Stimulated activated CD8-positive, alpha-beta memory T cell treated with anti-CD3 and anti-CD28 coated beads, Interleukin-4, amount 100 ng/mL, for 1 hour (primary cell): ENCODE data around the gene GRM4.

Experiments
- DNase-seq, 2 donors: peaks; one replicate each; pipeline ENCODE4 v3.0.0-alpha.2; 2020; ENCODE audit warnings: low read depth in 2 of 2, low spot score in 1 of 2

The GRM4 gene

DNA sequence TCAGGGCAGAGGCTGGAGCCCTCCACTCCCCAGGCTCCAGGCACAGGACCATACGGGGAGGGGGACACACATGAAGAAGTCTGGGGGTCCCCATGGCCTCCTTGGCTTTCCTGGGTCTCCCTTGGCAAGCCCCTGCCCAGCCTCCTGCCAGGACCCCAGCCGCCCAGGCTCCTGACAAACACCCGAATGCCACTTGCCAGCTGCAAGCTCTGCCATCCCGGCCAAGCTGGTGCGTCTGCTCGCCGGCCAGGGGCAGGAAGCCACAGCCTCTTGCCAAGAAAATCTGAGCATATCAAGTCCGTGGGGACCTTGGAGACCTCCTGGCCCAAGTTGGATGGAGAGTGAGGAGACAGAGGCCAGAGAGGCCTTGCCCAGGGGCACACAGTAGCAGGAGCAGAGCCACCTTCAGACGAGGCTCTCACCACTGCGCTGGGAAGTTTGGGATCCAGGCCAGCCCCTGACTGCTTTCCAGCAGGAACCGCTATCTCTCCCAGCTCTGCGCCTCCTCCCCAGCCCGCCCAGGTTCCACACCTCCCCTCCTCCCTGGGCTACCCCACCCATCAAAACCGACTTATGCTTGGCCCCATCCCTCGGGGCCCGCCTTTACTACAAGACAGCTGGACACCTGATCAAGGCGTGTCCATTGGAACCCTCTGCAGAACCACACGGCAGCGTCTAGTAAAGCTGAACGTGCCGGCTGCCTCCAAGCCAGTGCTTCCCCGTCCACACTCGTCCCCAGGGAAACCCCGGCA lies 80.2 kb downstream of the GRM4 start:
- no peak for DNase-seq

DNA sequence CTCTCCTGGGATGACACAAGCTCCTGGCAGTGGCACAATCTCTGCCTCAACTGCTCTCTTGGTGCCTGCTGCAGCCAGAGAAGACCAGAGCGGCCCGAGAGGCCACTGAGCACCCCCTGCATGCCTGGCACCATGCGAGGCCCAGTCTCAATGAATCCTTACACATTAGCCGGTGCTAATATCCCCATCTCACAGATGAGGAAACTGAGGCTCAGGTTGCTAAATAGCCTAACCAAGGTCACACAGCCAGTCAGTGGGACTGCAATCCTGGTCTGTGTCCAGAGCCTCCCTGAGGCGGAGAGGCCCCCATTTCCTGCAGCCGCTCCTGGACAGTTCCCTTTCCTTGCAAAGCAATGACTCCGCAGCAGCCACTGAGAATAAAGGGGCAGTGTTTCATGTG lies 81.2 kb downstream of the GRM4 start:
- no peak for DNase-seq

DNA sequence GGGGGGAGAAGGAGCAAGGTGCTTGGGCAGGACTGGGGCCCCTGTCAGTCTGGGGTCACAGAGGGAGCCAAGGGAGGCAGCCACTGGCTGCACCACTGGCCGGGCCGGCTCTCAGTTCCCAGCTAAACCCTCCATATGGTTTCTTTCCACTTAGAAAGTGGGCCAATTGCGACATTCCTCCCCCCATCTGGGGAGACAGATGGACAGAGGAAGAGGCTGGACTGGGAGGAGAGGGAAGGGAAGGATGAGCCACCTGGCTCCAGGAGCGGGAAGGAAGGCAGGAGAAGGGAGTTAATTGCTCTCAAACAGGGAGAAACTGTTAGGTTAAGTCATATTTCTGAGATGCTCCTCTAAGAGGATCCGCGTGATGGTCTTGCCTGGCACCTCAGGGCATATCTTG lies 82.2 kb downstream of the GRM4 start:
- DNase-seq, result no peak

DNA sequence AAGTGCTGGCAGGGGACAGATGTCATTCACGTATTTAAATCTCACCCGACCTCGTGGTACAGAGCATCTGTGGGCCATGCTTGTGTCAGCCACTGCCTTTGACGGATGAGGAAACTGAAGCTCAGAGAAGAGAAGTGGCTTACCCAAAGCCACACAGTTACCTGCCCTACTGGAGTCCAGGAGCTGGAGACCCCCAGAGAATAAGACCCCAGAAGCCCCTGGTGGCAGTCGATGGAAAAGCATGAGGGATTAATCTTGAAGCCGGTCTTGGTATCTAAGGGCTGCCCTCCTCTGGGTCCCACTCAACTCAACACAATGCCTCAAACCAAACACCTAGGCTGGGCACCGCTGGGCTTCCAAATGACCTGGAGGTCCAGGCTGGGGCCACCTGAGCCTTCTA lies 83.1 kb downstream of the GRM4 start:
- no peak for DNase-seq

DNA sequence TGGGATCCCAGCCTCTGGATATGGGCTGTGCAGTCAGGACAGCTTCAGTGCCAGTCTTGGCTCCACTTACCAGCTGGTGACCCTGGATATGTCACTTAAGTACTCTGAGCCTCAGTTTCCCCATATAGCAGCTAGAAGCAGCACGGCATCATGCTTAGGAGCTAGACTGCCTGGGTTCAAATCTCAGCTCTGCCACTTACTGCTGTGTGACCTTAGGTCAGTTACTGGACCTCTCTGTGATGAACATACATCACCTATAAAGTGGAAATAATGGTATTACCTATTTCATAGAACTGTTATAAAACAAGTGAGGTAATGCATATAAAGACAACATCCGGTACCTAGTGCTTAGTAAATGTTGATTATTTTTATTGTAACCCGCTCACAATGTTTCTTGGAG lies 83.7 kb downstream of the GRM4 start:
- no peak for DNase-seq

DNA sequence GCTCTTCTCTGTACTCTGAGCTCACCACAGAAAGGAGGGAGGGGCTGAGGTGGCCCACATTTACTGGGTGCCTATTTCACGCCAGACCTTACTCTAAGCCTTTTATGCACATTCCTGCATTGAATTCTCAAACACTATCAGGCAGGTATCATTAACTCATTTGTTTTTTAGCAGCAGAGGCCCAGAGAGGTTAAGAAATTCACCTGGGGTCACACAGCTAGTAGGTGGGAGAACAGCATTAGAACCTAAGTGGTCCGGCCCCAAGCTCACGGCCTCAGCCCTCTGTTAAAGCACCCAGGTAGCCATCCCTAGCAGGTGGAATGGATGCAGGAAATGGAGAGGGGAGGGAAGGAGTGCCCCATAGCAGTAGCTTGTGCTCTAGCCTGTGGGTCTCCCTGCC lies 84.5 kb downstream of the GRM4 start:
- DNase-seq, result no peak

DNA sequence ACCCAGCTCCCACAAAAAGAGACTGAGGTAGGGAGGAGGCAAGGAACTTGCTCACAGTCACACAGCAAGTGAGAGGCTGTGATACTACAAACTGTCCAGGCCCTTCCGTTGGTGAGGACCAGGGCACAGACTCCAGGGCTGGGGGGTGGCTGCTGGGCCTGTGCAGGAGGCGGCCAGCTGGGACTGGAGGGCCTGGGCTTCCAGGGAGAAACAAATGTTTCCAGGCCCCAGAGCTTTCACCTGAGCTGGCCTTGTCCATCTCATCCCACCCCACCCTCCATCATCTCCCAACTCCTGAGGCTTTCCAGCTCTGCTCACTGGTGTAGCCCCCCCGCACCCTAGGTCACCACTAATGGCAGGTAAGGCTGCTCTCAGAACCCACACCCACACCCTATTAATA lies 86.0 kb downstream of the GRM4 start:
- DNase-seq, result no peak

DNA sequence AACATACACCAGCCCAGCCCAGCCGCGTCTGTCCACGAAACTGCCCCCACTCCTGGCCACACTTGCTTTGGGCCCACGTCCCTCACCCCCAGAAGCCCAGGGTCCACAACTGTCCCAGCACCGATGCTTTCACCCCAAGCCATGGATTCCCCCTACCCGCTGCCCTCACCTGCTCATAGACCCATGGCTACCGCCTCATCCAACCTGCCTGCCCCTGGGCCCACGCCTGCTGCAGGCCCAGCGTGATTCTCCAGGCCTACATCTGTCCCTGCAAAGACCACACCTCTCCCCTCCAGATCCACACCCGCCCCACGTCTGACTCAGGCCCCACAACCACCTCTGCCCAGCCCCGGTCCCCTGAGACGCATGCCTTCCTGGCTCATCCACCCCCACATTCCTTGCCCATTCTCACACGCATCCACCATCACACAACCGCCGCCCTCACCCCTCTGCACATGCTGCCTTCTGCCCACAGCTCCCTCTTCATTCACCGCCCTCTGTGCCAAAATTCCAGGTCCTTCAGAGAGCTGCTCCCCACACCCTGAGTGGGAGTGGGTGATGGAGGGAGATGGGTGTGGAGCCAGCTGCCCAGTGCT lies 86.7 kb downstream of the GRM4 start:
- DNase-seq, result no peak

DNA sequence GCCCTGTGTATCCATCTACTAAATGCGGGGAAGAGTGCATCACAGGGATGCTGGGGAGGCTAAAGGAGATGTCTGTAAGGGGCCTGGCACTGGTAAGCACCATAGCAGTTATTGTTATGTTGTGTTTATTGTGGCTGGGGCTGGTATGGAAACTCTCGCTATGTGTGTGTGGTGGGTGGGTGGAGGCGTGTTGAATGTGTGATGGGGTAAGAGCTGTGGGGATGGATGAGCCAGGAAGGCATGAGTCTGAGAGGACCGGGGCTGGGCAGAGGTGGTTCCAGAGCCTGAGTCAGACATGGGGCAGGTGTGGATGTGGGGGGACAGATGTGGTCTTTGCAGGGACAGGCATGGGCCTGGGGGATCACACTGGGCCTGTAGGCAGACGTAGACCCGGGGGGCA lies 88.1 kb downstream of the GRM4 start:
- DNase-seq, result no peak

DNA sequence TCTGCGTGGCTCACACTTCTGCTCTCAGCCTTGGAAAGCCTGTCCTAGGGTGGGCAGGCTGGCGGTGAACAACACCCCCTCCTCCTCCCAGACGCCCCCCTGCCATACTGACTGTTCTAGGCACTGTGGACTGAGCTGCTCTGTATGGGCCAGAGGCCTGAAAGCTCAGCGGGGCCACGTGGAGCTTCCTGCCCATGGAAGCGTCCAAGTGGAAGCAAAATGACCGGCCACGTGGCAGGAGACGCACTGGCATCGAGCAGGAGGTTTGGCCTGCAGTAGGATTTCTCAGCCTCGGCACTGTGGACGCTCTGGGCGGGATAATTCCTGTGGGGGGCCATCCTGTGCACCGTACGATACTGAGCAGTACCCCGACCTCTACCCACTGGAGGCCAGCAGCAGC lies 88.7 kb downstream of the GRM4 start:
- DNase-seq, result no peak

DNA sequence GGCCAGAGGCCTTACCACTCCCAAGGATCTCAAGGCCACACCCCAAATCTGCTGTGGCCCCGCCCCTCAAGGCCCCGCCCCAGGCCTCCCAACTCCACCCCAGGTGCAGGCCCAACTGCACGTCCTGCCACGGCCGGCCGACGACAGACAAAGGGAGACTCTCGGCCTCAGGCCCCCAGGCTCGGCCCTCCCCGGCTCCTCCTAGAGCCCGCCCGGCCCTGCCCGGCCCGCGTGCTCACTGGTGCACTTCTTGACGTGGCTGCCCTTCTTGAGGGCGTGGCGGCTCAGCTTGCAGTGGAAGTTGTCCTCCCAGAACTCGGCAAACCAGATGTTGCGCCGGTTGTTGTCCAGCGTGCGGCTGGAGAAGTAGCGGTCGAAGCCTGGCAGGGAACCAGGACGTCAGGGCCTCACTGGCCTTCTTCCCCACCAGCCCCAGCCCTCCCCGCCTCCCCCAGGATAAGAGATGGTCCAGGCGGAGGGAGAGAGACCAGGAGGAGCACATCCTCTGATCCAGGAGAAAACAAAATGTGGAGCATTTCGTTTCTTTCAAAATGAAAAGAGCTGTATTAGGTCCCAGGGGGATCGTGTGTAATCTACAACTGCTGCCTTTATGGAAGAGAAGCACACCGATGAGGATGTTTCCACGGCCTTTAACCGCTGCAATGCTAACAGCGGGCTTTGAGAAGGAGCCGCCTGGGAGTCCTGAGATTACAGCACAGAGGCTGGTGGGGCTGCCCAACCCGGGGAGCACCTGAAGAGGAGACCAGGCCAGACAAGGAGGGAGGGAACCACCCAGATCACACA lies 89.4 kb downstream of the GRM4 start:
- no peak for DNase-seq

DNA sequence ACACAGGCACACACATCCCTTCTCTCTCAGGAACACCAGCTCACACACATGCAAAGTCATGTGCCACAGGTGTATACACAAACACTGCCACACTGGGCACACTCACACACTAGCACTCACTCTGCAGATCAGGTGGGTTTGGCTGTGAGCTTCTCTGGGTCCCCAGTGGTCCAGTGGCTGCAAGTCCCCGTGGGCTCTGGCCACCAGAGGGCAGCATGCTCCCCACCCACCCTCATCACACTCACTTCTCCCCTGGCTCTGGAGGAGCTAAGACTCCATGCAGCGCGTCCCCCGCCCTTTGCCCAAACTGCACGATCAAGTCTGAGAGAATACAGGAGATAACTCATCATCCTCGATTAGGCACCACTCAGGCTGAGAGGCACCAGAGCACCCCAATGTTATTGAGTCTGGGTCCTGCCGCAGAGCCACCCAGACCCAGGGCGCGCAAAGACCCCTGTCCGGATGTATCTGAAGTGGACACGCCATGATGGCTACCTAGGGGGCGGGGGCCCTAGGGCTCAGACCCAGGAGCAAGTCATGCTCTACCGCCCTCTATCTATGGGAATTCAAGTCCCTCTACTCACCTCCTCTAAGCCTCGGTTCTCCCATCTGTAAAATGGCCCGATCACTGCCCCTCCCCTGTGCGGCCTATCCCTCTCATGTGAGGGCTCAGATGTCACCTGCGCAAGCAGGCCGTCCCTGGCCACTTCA lies 90.5 kb downstream of the GRM4 start:
- DNase-seq, result peak; percentile 39 to 42

DNA sequence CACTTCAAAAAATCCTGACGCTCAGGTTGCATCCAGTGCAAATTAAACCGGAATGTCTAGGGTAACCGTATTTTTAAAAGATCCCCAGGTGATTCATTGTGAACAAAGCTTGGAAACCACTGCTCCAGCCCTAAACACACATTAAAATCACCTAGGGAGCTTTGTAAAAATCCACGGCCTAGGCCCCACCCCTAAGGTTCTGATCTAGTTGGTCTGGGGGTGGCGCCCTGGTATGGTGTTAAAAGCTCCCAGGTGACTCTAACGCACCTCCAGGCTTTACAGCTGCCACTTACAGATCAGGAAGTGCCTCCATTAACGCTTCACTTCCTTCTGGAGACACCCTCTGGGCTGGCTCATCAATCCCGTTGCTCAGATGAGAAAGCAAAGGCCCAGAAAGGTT lies 92.2 kb downstream of the GRM4 start:
- no peak for DNase-seq

DNA sequence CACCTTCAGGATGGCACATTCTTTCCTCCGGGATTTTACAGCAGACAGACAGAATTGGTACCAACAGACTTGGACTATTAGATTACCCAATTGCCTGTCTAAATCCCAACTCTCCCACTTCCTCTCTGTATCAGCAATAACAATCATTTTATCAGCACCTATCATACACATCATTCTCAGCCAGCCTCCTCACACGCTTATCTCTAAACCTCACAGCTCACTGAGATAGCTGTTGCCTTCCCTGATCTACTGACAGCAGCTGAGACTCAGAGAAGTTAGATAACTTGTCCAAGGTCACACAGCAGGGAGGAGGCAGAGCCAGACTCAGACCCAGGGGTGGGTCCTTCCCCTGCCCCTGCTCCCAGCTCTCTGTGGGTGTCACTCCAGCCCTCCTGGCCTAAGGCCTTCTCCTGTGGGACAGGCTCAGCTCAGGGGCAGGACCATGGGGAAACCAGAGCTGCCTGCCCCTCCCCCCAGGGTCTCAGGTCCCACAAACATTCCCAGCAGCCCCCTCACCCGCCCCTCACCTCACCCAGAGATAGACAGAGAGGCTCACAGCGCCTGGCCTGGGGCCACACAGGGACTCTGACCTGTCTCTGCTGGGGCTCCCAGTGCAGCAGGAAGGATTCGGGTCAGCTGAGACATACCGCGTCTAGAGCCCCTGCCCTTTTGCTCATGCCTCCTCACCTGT lies 92.8 kb downstream of the GRM4 start:
- DNase-seq, result no peak

DNA sequence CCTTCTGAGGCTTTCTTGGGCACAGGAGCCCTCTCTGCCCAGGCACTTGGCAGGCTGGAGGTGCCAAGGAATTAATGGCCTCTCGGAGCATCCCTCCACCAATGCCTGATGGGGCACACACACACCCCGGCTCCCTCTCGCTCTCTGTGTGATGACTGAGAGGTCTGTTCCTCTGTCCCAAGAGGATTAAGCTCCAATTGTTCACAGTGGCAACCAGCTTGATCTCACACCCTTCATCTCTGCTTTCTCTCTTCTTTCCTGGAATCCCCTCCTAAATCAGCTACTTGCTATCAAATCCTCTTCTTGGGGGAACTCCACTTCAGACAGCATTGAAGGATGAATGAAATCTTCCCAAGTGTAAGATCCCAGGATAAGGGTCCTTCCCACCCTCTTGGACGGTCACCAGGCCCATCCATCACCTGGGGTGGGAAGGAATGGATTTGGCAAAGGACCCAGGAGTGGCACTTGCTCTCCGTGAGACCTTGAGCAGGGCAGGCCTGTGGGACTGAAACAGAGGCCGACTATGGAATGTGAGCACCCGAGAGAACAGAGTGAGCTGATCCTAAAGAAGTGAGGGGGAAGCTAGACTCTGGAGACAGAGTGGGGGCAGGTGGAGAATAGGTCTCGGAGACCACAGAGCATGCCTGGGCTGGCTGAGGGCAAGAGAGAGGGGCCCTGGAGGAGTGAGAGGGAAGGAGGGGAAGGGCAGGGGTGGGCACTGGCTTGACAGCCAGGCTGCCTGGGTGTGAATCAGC lies 93.6 kb downstream of the GRM4 start:
- DNase-seq, result no peak

DNA sequence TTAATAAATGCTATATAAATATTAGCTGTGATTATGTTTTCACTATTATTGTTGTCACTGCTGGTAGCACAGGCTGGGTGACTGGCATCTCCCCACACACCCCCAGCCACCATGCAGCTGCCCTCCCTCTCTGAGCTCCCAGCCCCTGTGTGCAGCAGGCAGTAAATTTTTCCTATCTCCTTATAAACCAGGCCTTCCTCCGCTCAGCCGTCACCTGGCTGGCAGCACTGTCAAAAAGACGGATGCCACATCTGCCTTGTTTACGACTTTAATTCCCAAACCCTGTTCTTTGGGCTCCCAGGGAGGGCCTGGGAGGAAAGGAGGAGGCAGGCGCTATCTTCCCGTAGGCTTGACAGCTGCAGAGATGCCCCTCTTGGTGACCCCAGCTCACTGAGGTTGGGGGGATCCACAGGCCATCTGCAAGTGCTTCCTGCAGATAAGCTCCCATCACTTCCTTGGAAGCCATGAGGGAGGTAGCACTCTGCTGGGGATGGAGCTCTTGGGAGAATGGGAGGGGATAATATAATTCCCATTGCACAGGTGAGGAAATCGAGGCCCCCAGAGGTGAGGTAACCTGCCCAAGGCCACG lies 94.5 kb downstream of the GRM4 start:
- DNase-seq, result no peak

DNA sequence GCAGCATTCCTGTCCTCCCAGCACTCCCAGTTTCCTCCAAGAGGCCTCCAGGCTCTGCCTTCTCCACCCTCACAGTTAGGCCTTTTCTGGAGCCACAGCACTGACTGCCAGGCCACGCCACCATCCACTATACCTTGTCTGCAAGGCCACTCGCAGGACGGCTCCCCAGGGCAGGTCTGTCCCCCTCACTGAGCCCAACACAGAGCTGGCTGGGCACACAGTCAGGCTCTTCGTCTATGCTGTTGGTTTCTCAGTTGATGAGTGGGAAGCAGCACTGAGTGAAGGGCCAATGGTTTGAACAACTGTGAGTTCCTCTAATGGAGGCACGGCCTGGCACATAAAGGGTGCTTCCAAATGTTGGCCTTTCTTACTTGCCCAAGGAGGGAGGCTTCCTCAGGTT lies 95.2 kb downstream of the GRM4 start:
- no peak for DNase-seq

DNA sequence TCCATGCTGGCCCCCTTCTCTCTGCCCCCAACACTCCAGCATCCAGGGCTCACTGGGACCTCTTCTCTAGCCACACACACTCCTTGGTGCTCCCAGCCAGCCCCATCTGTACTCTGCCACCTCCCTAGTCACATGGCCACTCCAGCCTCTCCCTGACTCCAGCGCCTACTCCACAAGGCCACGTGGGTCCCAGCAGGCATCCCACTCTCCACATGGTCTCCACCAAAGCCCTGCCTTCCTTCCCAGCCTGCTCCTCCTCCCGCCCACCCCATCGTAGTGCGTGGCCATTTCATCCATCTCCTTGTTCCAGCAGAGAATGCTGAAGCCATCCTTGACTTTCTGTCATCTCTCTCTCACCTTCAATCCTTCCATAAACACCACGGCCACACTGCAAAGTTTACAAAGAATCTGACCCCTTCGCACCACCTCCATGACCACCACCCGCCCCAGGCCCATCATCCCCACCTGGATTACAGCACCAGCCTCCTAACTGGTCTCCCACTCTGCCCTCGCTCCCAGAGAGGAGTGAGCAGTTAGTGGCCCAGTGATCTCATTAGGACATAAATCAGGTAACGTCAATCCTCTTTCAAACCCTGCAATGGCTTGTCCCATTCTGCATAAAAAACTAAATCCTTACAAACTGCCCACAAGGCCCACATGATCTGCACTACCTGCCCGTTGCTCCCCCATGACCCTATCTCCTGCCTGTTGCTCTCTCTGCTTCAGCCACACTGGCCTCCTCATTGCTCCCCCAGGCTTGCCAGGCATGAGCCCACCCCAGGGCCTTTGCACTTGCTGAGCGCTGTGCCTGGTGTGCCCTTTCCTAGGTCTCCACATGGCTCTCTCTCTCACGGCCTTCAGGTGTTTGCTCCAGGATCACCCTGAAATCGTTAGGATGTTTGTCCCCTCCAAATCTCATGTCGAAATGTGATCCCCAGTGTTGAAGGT lies 96.2 kb downstream of the GRM4 start:
- DNase-seq, result no peak
